ENCODE results near the gene FLT1. TPM values are rescaled to one million over a fixed set of nuclear protein-coding genes. Genes with fewer than 3 reads are reported as not detected.

The FLT1 gene
- total RNA-seq, 1 donor from 2014 or later: not detected

- no peak for TF ChIP-seq CTCF (IDR thresholded peaks at IDR 0.05; ENCODE audit: insufficient read depth, low read length, severe bottlenecking)
- Histone ChIP-seq H3K36me3 (ENCODE audit: control insufficient read depth, insufficient read depth, low read length) (no peaks in the 10 kb centered on the region), H3K4me3 (ENCODE audit: low read depth, low read length) (no peak overlapping the region), H3K27me3 (ENCODE audit: control insufficient read depth, insufficient read depth, low read length) (peaks cover 4% of the 10 kb centered on the region)
- DNase-seq (ENCODE audit: low read depth) (no peak), FAIRE-seq (no peak)
These were observed 11.5 kb downstream of the FLT1 start for GRCh38 chr13:28483313-28483931.

- no peaks in the 10 kb centered on the region for H3K36me3 ChIP-seq (ENCODE audit: control insufficient read depth, insufficient read depth, low read length)
- no peak overlapping the region for H3K4me3 ChIP-seq (ENCODE audit: low read depth, low read length)
- H3K27me3 ChIP-seq (ENCODE audit: control insufficient read depth, insufficient read depth, low read length): peaks cover 2% of the 10 kb centered on the region
- TF ChIP-seq CTCF (IDR thresholded peaks at IDR 0.05; ENCODE audit: insufficient read depth, low read length, severe bottlenecking): no peak
- no peak for DNase-seq (ENCODE audit: low read depth)
- no peak for FAIRE-seq
These were observed 15.9 kb downstream of the FLT1 start for GRCh38 chr13:28479005-28479404.

- Histone ChIP-seq H3K27me3 (ENCODE audit: control insufficient read depth, insufficient read depth, low read length) (no peaks in the 10 kb centered on the region), H3K36me3 (ENCODE audit: control insufficient read depth, insufficient read depth, low read length) (no peaks in the 10 kb centered on the region), H3K4me3 (ENCODE audit: low read depth, low read length) (no peak overlapping the region)
- DNase-seq (ENCODE audit: low read depth) (no peak), FAIRE-seq (no peak)
- no peak for TF ChIP-seq CTCF (IDR thresholded peaks at IDR 0.05; ENCODE audit: insufficient read depth, low read length, severe bottlenecking)
These were observed 16.8 kb downstream of the FLT1 start for GRCh38 chr13:28478127-28478526.

- no peak for DNase-seq (ENCODE audit: low read depth)
- no peak for TF ChIP-seq CTCF (IDR thresholded peaks at IDR 0.05; ENCODE audit: insufficient read depth, low read length, severe bottlenecking)
- H3K4me3 ChIP-seq (ENCODE audit: low read depth, low read length): no peak overlapping the region
- no peaks in the 10 kb centered on the region for H3K27me3 ChIP-seq (ENCODE audit: control insufficient read depth, insufficient read depth, low read length)
- no peaks in the 10 kb centered on the region for H3K36me3 ChIP-seq (ENCODE audit: control insufficient read depth, insufficient read depth, low read length)
- no peak for FAIRE-seq
These were observed 17.3 kb downstream of the FLT1 start for GRCh38 chr13:28477709-28477973.

GRCh38 chr13:28476919-28477708 is 17.8 kb downstream of the FLT1 start:
- H3K4me3 ChIP-seq (ENCODE audit: low read depth, low read length): no peak overlapping the region
- H3K27me3 ChIP-seq (ENCODE audit: control insufficient read depth, insufficient read depth, low read length): no peaks in the 10 kb centered on the region
- no peak for TF ChIP-seq CTCF (IDR thresholded peaks at IDR 0.05; ENCODE audit: insufficient read depth, low read length, severe bottlenecking)
- no peak for FAIRE-seq
- no peaks in the 10 kb centered on the region for H3K36me3 ChIP-seq (ENCODE audit: control insufficient read depth, insufficient read depth, low read length)
- no peak for DNase-seq (ENCODE audit: low read depth)

Data from bronchial epithelial cell (primary cell).